Stomach (tissue), 9 donors: Measurements from ENCODE around the gene IFI16. TPM values are rescaled to one million over a fixed set of nuclear protein-coding genes. Genes with fewer than 3 reads are reported as not detected.

ENCODE experiments used
- DNase-seq, 2 donors: peaks; one replicate each; pipeline versions ENCODE4 v3.0.0 to v3.0.0-alpha.2; 2013 to 2019
- H3K27ac ChIP-seq, 5 donors: fragments of 200-600 bp in 4 of 5; sonication (generic) in 4 of 5; one replicate each; pipeline ENCODE4 v1.5.1; 2013 to 2019; ENCODE audit warnings: mild to moderate bottlenecking in 1 of 5, moderate library complexity in 1 of 5
- H3K27me3 ChIP-seq, 3 donors: fragments of 200-600 bp; sonication (generic); one replicate each; pipeline ENCODE4 v1.5.1; 2017 to 2019; ENCODE audit warnings: mixed run types in 1 of 3
- H3K36me3 ChIP-seq, 4 donors: fragments of 200-600 bp; sonication (generic); 1 replicate in 3 of 4; 2 replicates in 1 of 4; pipeline ENCODE4 v1.5.1; 2016 to 2019
- H3K4me1 ChIP-seq, 4 donors: fragments of 200-600 bp; sonication (generic); one replicate each; pipeline ENCODE4 v1.5.1; 2016 to 2019
- H3K4me3 ChIP-seq, 4 donors: fragments of 200-600 bp; sonication (generic) in 3 of 4; one replicate each; pipeline ENCODE4 v1.5.1; 2016 to 2019; ENCODE audit warnings: mild to moderate bottlenecking in 1 of 4
- H3K9me3 ChIP-seq, 4 donors: fragments of 200-600 bp; sonication (generic); one replicate each; pipeline ENCODE4 v1.5.1; 2016 to 2019
- CTCF ChIP-seq, 7 experiments: fragments of 450-650 bp in 4 of 7; fragments of 200-600 bp in 3 of 7; sonication (generic) in 3 of 7; IDR thresholded peaks; one replicate each; pipeline ENCODE4 v1.5.1; 2016 to 2019; ENCODE audit warnings: antibody characterized with exemption in 7 of 7, control low read depth in 2 of 7, mild to moderate bottlenecking in 1 of 7
- EP300 ChIP-seq: sonication (generic); formaldehyde crosslinking; IDR thresholded peaks from one replicate; pipeline ENCODE4 v1.6.1; 2017; ENCODE audit warnings: antibody characterized with exemption
- POLR2A ChIP-seq, 4 donors: fragments of 450-650 bp; IDR thresholded peaks; one replicate each; pipeline ENCODE4 v1.6.1; 2016; ENCODE audit warnings: antibody characterized with exemption in 4 of 4, control low read depth in 2 of 4, mild to moderate bottlenecking in 1 of 4, moderate library complexity in 1 of 4
- POLR2AphosphoS5 ChIP-seq, 3 donors: sonication (generic); formaldehyde crosslinking; IDR thresholded peaks; one replicate each; pipeline ENCODE4 v1.6.1; 2016; ENCODE audit warnings: antibody characterized with exemption in 3 of 3
- WGBS, 5 donors: extraction: QIAGEN DNeasy Blood & Tissue Kit in 3 of 5; methylation state at CpG; one replicate each; pipeline versions ENCODE4 v1.1.5 to v1.1.7; 2013 to 2018; 5-methylcytosine and 5-hydroxymethylcytosine counted together
- intact Hi-C: fragments of 100-400 bp; cut with DNase I; formaldehyde crosslinking; loops from one replicate; pipeline ENCODE4 v1.15.1; 2023; ENCODE audit warnings: low total_unique reads
- polyA plus RNA-seq, 3 donors: library from polyadenylated mRNA; stranded (reverse); fragments of 200-250 nt; gene quantifications; one replicate each; pipeline ENCODE4 v1.2.3, GENCODE V29; 2013
- total RNA-seq, 5 donors: library from RNA; depleted of rRNA; stranded (reverse); fragments of >200 nt; gene quantifications; one replicate each; pipeline versions ENCODE4 v1.1.0 to v1.2.3, GENCODE V29; 2014 to 2016
- donor health status: healthy with polysubstance abuse.
- donor health status: Bipolar disorder and iron deficiency.
- donor health status: healthy.

Gene IFI16
- total and polyA plus RNA-seq, 8 donors, result 24.3 to 113 (median 41.0) TPM

DNA sequence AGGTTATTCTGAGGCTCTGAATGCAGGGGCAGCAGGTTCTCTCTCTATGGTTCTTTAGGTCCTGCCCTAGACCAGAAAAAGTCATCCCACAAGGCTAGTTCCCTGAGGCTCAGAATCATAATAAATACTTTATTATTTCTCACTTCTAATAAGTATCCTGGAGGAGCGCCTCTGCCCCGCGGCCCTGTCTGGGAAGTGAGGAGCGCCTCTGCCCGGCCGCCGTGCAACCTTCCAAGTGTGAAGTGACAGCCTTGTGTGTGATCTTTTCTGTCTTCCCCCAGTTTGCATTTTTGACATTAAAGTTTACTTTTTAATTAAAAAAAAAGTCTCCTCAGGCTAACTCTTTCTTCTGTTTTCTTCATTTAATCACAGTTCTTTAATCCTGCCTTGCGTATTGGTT is 55.4 kb downstream of the IFI16 start:
- no peaks in the 10 kb centered on the region for H3K9me3 ChIP-seq
- 94 to 99% (median 96%) methylated on average over 8 of the region's 8 CpGs for WGBS, 5 donors
- H3K4me3 ChIP-seq, result no peak overlapping the region
- no peak overlapping the region for H3K27ac ChIP-seq
- H3K27me3 ChIP-seq, result no peaks in the 10 kb centered on the region
- TF ChIP-seq EP300, result no peak
- no peak for TF ChIP-seq CTCF (IDR thresholded peaks at IDR 0.05)
- no peak for TF ChIP-seq POLR2A (IDR thresholded peaks at IDR 0.05)
- TF ChIP-seq POLR2AphosphoS5 (IDR thresholded peaks at IDR 0.05), result no peak
- H3K36me3 ChIP-seq, result no peaks in the 10 kb centered on the region
- intact Hi-C loops, result no loop called here
- no peak for DNase-seq
- peaks cover 0 to 8% (median 2%) of the 10 kb centered on the region in 4 donors for H3K4me1 ChIP-seq

DNA sequence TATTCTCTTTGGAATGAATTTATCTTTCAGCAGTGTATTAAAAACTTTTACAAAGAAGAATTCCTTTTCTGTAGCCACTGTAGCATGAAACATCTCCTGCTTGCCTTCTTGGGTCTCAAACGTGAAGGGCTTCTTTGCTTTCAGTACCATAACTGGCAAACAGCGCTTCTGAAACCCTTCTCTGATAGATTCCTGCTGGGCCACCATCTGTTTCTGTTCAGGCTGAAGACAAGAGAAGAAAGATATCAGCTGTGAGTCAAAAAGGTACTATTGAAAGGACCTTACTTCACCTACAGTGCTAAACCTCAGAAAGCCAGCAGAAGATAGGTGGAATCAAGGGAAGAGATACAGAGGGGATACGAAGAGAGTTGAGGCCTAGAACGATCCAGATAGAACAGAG is 56.4 kb downstream of the IFI16 start:
- 80 to 85% (median 82%) methylated on average over 4 of the region's 4 CpGs for WGBS, 5 donors
- no peak for TF ChIP-seq POLR2AphosphoS5 (IDR thresholded peaks at IDR 0.05)
- no peak for TF ChIP-seq EP300
- TF ChIP-seq POLR2A (IDR thresholded peaks at IDR 0.05), result no peak
- no peak for TF ChIP-seq CTCF (IDR thresholded peaks at IDR 0.05)
- H3K9me3 ChIP-seq, result no peaks in the 10 kb centered on the region
- H3K4me1 ChIP-seq, result peaks cover 0 to 8% (median 2%) of the 10 kb centered on the region in 4 donors
- no peaks in the 10 kb centered on the region for H3K36me3 ChIP-seq
- H3K27me3 ChIP-seq, result no peaks in the 10 kb centered on the region
- H3K4me3 ChIP-seq, result no peak overlapping the region
- intact Hi-C loops, result no loop called here
- H3K27ac ChIP-seq, result no peak overlapping the region
- DNase-seq, result no peak

GRCh38 chr1:159067699-159068621 is 58.3 kb downstream of the IFI16 start:
- Histone ChIP-seq H3K4me3 (no peak overlapping the region), H3K27me3 (no peaks in the 10 kb centered on the region), H3K9me3 (no peaks in the 10 kb centered on the region), H3K27ac (peak overlapping the region in 4 of 5 donors; percentile 30 to 60 (median 47)), H3K36me3 (no peaks in the 10 kb centered on the region), H3K4me1 (peaks cover 0 to 8% (median 2%) of the 10 kb centered on the region in 4 donors)
- WGBS, 5 donors, result 38 to 49% (median 42%) methylated on average over 6 of the region's 6 CpGs
- TF ChIP-seq POLR2AphosphoS5 (IDR thresholded peaks at IDR 0.05) (no peak), POLR2A (IDR thresholded peaks at IDR 0.05) (no peak), EP300 (no peak), CTCF (IDR thresholded peaks at IDR 0.05) (no peak)
- intact Hi-C loops, result no loop called here
- peak in 1 of 2 donors; percentile 25 for DNase-seq

DNA sequence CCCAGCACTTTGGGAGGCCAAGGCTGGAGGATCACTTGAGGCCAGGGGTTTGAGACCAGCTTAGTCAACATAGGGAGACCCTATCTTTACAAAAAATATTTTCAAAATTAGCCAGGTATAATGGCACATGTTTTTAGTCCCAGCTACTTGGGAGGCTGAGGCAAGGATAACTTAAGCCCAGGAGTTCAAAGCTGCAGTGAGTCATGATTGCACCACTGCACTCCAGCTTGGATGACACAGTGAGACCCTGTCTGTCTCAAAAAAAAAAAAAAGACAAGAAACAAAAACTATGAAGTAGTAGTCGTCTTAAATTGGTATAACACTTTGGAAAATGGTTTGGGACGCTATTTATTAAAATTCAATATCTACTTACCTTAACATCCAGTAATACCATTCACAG is 59.2 kb downstream of the IFI16 start:
- Histone ChIP-seq H3K4me3 (no peak overlapping the region), H3K27me3 (no peaks in the 10 kb centered on the region), H3K4me1 (peaks cover 0 to 8% (median 2%) of the 10 kb centered on the region in 4 donors), H3K9me3 (no peaks in the 10 kb centered on the region), H3K36me3 (no peaks in the 10 kb centered on the region), H3K27ac (peak overlapping the region in 2 of 5 donors; percentile 59 to 60)
- DNase-seq, result no peak
- intact Hi-C loops, result no loop called here
- 81 to 93% (median 86%) methylated on average over 2 of the region's 2 CpGs for WGBS, 5 donors
- TF ChIP-seq POLR2AphosphoS5 (IDR thresholded peaks at IDR 0.05) (no peak), POLR2A (IDR thresholded peaks at IDR 0.05) (no peak), CTCF (IDR thresholded peaks at IDR 0.05) (no peak), EP300 (no peak)
